ENCODE results near the gene TTN.

TTN gene

GRCh38 chr2:178807227-178808008 lies at the start of gene TTN:
TSS of gene TTN (minus strand) at chr2:178807423. CDS start at chr2:178804642, 2,781 bp downstream.
- in situ Hi-C loops (cut with MboI; ENCODE audit: low sequenced_read_pairs): no loop called here

- in situ Hi-C loops (cut with MboI; ENCODE audit: low sequenced_read_pairs): no loop called here
These were observed 47.9 kb upstream of the TTN start for GRCh38 chr2:178855151-178855550.

DNA sequence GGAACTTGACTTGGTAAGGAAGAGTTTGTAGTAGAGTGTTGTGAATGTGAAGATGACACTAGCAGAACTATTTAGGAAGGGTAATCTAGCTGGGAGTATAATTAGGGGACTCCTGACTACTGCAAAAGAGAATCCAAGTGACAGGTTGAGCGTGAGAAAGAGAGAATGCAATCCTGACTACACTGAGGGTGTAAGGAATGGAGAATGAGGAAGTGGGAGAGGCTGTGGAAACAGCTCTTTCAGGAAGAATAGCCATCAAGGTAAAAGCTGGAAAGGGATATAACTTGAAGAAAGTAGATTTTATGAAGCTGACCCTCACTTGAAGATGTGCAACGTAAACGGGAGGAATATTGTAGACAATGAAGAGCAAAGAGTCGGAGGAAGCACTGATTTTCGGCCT lies 41.1 kb upstream of the TTN start:
- in situ Hi-C loops (cut with MboI; ENCODE audit: low sequenced_read_pairs): no loop called here

DNA sequence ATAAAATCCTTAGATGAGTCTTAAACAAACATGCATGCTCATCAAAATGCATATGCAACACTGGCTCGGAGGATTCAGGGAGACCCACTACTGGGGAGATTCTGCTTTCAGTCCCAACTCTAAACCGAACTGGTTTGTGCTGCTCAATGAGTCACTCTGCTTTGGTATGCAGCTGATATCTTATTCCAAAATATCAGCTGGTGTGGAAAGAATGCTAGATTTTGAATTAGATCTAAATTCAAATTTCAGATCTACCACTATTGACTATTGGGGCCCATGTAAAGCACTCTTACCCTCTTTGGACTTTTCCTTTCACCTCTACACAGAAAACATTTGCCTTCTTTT lies 39.2 kb upstream of the TTN start:
- in situ Hi-C loops (cut with MboI; ENCODE audit: low sequenced_read_pairs): no loop called here

- in situ Hi-C loops (cut with MboI; ENCODE audit: low sequenced_read_pairs): no loop called here
These were observed 38.6 kb upstream of the TTN start for GRCh38 chr2:178845566-178846457.

DNA sequence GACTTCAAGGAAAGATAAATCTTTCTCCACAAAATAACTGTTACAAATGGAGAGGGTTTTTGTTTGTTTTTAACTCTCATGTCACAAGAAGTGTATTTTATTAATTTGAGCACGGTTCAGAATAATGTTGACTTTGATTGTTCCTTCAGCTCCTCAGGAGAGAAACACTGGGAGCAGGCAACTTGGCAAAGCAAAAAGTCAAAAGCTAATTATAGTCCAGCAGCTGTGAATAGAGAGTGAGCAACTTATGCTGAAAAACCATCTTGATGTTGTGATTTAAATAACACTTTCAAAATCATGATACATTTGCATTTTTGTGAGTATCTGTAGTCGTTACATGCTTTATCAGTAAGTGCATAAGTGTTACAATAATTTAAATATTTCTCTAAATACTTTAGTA lies 37.5 kb upstream of the TTN start:
- in situ Hi-C loops (cut with MboI; ENCODE audit: low sequenced_read_pairs): no loop called here

GRCh38 chr2:178844269-178844668 lies 37.0 kb upstream of the TTN start:
- in situ Hi-C loops (cut with MboI; ENCODE audit: low sequenced_read_pairs): no loop called here

DNA sequence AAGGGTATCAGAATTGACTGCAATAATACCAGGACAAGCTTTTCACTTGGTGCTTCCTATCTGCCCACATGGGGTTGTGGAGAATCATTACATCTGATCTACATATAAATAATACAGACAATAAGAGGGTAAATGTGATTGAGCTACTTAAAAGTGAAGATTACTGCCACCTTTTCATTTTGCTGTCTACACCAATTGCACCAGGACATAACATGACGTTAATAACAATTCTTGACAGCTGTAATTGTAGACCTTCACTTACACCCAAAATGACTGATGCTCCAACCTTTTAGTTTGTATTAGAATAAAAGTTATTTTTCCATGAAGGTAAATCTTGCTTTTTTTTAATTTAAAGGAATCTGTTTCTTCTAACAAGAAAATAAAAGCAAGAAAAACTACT lies 36.5 kb upstream of the TTN start:
- in situ Hi-C loops (cut with MboI; ENCODE audit: low sequenced_read_pairs): no loop called here

- in situ Hi-C loops (cut with MboI; ENCODE audit: low sequenced_read_pairs): no loop called here
These were observed 29.6 kb upstream of the TTN start for GRCh38 chr2:178836807-178837206.

- in situ Hi-C loops (cut with MboI; ENCODE audit: low sequenced_read_pairs): no loop called here
These were observed 26.9 kb upstream of the TTN start for GRCh38 chr2:178834086-178834485.

DNA sequence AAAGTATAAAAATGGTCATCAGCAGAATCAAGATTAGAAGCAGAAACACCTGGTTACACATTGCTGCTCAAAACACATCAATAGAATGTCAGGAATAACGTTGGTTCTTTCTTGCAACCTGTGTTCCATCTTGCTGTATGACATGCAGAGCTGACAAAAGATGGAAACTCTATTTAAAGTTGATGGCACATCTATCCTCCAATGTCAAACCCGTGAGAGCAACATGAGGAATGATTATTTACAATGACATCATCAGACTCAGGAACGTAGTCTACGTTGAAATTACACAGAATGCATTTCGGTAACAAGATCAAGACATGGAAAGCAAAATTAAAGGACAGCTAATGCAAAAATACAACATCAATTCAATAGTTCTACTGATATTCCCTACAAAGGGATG lies 26.2 kb upstream of the TTN start:
- in situ Hi-C loops (cut with MboI; ENCODE audit: low sequenced_read_pairs): no loop called here

DNA sequence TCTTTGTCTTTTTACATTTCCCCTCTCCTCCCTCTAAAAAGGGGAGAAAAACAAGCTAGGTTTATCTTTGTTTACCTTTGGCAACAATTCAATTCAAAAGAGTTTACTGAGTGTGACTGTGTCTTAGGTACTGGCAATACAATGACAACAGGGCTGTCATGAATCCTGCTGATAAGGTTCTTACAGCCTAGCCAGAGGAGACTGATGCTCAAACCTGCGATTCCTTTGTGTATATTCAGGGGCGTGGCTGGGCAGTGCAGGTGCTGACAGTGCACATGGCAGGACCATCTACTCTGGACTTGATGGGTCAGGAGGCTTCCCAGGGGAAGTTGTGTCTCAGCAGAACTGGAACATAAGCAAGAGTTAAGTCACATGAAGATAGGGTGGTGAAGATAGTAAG lies 23.2 kb upstream of the TTN start:
- in situ Hi-C loops (cut with MboI; ENCODE audit: low sequenced_read_pairs): no loop called here

DNA sequence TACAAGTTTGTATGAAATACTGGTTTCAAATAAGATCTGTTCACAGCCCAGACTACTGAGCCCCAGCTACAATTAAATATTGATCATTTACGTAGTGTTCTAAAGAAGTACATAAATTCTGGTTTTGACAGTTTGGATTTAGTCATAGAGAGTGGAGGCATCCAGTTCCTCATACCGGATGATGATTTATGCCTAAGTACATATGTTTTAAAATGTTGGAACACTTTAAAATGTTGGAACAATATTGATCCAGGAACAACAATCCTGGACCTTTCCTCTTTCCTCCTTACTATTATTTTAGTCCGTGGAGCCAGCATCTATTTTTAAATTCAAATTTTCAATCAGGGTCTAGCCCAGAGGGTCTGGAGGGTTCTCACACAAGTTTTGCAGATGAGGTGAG lies 22.8 kb upstream of the TTN start:
- in situ Hi-C loops (cut with MboI; ENCODE audit: low sequenced_read_pairs): no loop called here

- in situ Hi-C loops (cut with MboI; ENCODE audit: low sequenced_read_pairs): no loop called here
These were observed 22.2 kb upstream of the TTN start for GRCh38 chr2:178829299-178829960.

DNA sequence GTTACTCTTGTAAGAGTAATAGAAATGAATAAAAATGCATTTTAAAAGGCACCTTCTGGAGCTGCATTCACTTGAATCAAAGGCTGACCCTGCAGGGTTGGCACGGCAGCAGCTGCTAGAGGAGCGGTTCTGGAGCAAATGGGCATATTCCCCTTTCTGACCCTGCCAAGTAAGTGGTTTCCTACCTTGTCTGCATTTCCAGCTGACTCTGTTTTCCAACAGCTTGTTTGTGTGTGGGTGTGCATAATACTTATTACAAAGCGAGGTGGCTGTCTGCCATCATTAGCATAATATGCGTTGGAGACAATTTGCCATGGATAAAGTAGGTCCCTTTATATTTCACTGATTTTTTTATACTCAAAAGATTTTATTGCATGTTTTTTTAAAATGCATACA lies 21.3 kb upstream of the TTN start:
- in situ Hi-C loops (cut with MboI; ENCODE audit: low sequenced_read_pairs): no loop called here

GRCh38 chr2:178827739-178828485 lies 20.7 kb upstream of the TTN start:
- in situ Hi-C loops (cut with MboI; ENCODE audit: low sequenced_read_pairs): no loop called here

DNA sequence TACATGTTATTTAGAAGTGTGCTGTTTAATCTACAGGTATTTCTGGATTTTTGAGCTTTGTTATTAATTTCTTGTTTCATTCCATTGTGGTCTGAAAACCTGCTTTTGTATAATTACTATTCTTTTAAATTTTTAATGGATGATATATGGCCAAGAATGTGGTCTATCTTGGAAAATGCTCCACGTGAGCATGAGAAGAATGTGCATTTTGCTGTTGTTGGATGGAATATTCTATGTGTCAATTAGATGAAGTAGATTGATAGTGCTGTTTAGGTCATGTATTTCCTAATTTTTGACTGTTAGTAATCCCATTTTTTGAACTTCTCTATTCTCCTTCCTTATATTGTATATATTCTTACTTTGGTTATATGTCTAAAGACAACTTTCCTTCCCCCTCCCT lies 19.9 kb upstream of the TTN start:
- in situ Hi-C loops (cut with MboI; ENCODE audit: low sequenced_read_pairs): no loop called here

- in situ Hi-C loops (cut with MboI; ENCODE audit: low sequenced_read_pairs): no loop called here
These were observed 18.0 kb upstream of the TTN start for GRCh38 chr2:178825183-178825582.

DNA sequence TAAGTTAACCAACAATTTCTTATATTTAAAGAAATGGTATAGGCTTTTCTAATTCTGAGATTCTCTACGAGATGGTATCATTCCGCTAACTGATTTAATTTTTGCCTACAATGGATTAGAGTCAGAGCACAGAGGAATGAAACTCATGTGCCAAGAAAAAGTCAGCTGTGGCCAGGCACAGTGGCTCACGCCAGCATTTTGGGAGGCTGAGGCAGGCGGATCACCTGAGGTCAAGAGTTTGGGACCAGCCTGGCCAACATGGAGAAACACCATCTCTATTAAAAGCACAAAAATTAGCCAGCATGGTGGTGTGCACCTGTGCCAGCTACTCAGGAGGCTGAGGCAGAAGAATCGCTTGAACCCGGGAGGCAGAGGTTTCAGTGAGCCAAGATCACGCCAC lies 17.0 kb upstream of the TTN start:
- in situ Hi-C loops (cut with MboI; ENCODE audit: low sequenced_read_pairs): no loop called here

DNA sequence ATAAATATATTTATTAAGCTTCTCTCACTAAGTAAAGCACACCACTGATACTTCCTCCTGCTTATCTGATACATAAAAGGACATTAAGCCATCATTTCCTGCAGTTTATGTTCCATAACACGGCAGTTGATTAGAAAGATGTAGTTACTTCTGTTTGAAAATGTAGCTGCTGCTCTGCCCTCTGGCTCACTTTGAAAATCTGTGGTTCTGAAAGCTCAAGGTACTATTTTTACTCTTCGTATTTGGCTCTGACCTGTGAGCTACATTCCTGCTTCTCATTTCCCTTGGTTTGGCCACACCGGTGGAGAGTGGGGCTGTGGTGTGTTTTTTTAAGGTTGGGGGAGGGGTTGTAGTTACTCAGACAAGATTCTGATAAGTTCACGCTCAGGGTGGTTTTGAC lies 12.8 kb upstream of the TTN start:
- in situ Hi-C loops (cut with MboI; ENCODE audit: low sequenced_read_pairs): no loop called here
